Esophagus squamous epithelium (tissue), 5 donors: ENCODE measurements around the gene CADPS. TPM values are rescaled to one million over a fixed set of nuclear protein-coding genes. Genes with fewer than 3 reads are reported as not detected.
A peak's percentile ranks its signal among the peaks of the same experiment; 100 is the strongest.

ENCODE experiments used
- DNase-seq: peaks from one replicate; lab custom pipeline; 2025; lab: John Stamatoyannopoulos, UW
- H3K27ac ChIP-seq, 4 donors: fragments of 200-600 bp; sonication (generic); one replicate each; pipeline ENCODE4 v1.5.1; 2016 to 2019; ENCODE audit warnings: mild to moderate bottlenecking in 1 of 4
- H3K27me3 ChIP-seq, 4 donors: fragments of 200-600 bp; sonication (generic); 1 replicate in 3 of 4; 2 replicates in 1 of 4; pipeline versions ENCODE4 v1.5.1 to v1.6.0; 2017 to 2021; ENCODE audit warnings: antibody characterized with exemption in 1 of 4
- H3K36me3 ChIP-seq, 3 donors: fragments of 200-600 bp; sonication (generic); one replicate each; pipeline ENCODE4 v1.5.1; 2016 to 2019
- H3K4me1 ChIP-seq, 3 donors: fragments of 200-600 bp; sonication (generic); one replicate each; pipeline ENCODE4 v1.5.1; 2017 to 2019
- H3K4me3 ChIP-seq, 4 donors: fragments of 200-600 bp; sonication (generic); 1 replicate in 3 of 4; 2 replicates in 1 of 4; pipeline ENCODE4 v1.5.1; 2016 to 2019; ENCODE audit warnings: mild to moderate bottlenecking in 2 of 4, moderate library complexity in 1 of 4
- H3K9me3 ChIP-seq, 3 donors: fragments of 200-600 bp; sonication (generic); one replicate each; pipeline ENCODE4 v1.5.1; 2016 to 2019
- POLR2A ChIP-seq, 4 donors: fragments of 450-650 bp; IDR thresholded peaks; one replicate each; pipeline ENCODE4 v1.6.1; 2017; ENCODE audit warnings: antibody characterized with exemption in 4 of 4, mild to moderate bottlenecking in 4 of 4, moderate library complexity in 3 of 4
- WGBS, 2 donors: methylation state at CpG; one replicate each; pipeline ENCODE4 v1.1.5; 2018; 5-methylcytosine and 5-hydroxymethylcytosine counted together
- intact Hi-C: fragments of 100-400 bp; cut with DNase I; formaldehyde crosslinking; loops from one replicate; pipeline ENCODE4 v1.15.0; 2022
- total RNA-seq, 4 donors: library from RNA; depleted of rRNA; stranded (reverse); fragments of >200 nt; gene quantifications; one replicate each; pipeline ENCODE4 v1.1.0, GENCODE V29; 2016
- TF ChIP-seq, protein P1 (sequence below), 6 experiments: fragments of 450-650 bp in 4 of 6; fragments of 200-600 bp in 2 of 6; sonication (generic) in 2 of 6; IDR thresholded peaks; one replicate each; pipeline ENCODE4 v1.5.1; 2016 to 2019; ENCODE audit warnings: antibody characterized with exemption in 6 of 6, mild to moderate bottlenecking in 4 of 6, moderate library complexity in 4 of 6
- donor health status: DM: yes; HTN: yes; CAD: no.

Gene CADPS
- total RNA-seq, 4 donors from 2014 or later: 0.09 to 4.8 TPM; not detected in 2

DNA sequence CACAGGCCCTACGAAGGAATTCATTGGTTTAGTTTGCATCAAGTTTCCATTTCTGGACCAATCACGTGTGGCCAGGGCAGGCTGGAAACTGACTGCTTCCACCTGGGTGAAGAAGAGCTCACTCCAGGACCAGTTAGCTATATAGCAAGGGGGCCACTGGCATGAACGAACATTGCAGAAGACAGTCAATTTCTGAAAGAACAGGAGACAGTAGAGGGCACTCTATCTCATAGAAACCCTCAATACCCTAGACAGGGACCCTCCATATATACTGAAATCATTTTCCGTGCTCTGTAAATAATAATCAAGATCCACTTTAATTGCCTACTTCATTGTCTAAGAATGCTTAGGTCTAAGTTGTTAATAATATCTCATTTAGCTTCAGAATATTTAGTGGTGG, 215.6 kb downstream of the CADPS start:
- no peaks in the 10 kb centered on the region for H3K4me1 ChIP-seq
- H3K27ac ChIP-seq: no peak overlapping the region
- intact Hi-C loops: no loop called here
- no peak for DNase-seq
- H3K9me3 ChIP-seq: no peaks in the 10 kb centered on the region
- no peaks in the 10 kb centered on the region for H3K27me3 ChIP-seq
- no peak overlapping the region for H3K4me3 ChIP-seq
- H3K36me3 ChIP-seq: no peaks in the 10 kb centered on the region
- no peak for TF ChIP-seq POLR2A (IDR thresholded peaks at IDR 0.05)
- TF ChIP-seq, protein P1, sequence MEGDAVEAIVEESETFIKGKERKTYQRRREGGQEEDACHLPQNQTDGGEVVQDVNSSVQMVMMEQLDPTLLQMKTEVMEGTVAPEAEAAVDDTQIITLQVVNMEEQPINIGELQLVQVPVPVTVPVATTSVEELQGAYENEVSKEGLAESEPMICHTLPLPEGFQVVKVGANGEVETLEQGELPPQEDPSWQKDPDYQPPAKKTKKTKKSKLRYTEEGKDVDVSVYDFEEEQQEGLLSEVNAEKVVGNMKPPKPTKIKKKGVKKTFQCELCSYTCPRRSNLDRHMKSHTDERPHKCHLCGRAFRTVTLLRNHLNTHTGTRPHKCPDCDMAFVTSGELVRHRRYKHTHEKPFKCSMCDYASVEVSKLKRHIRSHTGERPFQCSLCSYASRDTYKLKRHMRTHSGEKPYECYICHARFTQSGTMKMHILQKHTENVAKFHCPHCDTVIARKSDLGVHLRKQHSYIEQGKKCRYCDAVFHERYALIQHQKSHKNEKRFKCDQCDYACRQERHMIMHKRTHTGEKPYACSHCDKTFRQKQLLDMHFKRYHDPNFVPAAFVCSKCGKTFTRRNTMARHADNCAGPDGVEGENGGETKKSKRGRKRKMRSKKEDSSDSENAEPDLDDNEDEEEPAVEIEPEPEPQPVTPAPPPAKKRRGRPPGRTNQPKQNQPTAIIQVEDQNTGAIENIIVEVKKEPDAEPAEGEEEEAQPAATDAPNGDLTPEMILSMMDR (IDR thresholded peaks at IDR 0.05): no peak
- WGBS, 2 donors: 61 to 71% methylated on average over 3 to 4 of the region's 4 CpGs

DNA sequence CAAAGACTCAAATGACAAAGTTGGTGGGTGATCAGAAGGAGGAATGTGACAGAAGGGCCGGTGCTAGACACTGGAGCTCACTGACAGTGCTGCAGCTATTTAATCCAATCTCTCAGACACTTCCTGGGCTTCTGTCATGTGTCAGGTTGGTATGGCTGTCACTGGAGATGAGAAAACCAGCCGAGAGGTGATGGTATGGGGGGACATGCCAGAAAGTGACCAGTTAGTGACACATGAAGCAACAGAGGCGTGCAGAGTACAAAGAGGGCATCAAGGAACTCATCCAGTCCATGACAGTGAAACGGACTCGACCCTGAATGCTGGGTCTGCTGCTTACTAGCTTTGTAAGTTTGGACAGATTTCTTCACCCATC, 219.5 kb downstream of the CADPS start:
- no peaks in the 10 kb centered on the region for H3K36me3 ChIP-seq
- 33 to 35% methylated on average over 5 of the region's 5 CpGs for WGBS, 2 donors
- H3K27me3 ChIP-seq: no peaks in the 10 kb centered on the region
- TF ChIP-seq, protein P1 (IDR thresholded peaks at IDR 0.05): no peak
- TF ChIP-seq POLR2A (IDR thresholded peaks at IDR 0.05): no peak
- DNase-seq: no peak
- no peaks in the 10 kb centered on the region for H3K9me3 ChIP-seq
- no peak overlapping the region for H3K4me3 ChIP-seq
- H3K27ac ChIP-seq: no peak overlapping the region
- intact Hi-C loops: no loop called here
- no peaks in the 10 kb centered on the region for H3K4me1 ChIP-seq

- no peaks in the 10 kb centered on the region for H3K9me3 ChIP-seq
- no peaks in the 10 kb centered on the region for H3K4me1 ChIP-seq
- H3K4me3 ChIP-seq: no peak overlapping the region
- no peaks in the 10 kb centered on the region for H3K36me3 ChIP-seq
- intact Hi-C loops: no loop called here
- H3K27ac ChIP-seq: no peak overlapping the region
- 30 to 32% methylated on average over 2 of the region's 2 CpGs for WGBS, 2 donors
- H3K27me3 ChIP-seq: no peaks in the 10 kb centered on the region
- no peak for DNase-seq
- no peak for TF ChIP-seq POLR2A (IDR thresholded peaks at IDR 0.05)
- TF ChIP-seq, protein P1 (IDR thresholded peaks at IDR 0.05): no peak
Observed at GRCh38 chr3:62655056-62655690, 220.0 kb downstream of the CADPS start.

DNA sequence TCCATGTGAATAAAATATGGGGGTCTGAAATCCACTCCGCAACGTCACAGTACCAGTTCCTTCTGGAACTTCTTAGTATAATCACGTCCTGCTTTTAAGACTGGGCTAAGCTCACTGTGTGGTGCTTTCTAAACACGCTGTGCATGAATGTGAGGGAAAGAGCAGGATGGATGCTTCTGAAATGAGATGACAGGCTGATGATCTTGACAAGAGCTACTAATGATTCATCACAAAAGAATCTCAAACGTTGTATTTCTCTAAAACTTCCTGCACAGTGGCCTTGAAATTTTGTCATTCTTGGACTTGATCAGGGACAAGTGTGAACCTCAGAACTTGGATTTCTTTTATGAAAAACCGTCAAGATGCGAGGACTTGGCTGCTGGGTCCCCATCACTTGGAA, 221.4 kb downstream of the CADPS start:
- Histone ChIP-seq H3K4me1 (no peaks in the 10 kb centered on the region), H3K4me3 (no peak overlapping the region), H3K9me3 (no peaks in the 10 kb centered on the region), H3K27ac (peak overlapping the region in 1 of 4 donors; percentile 21), H3K27me3 (no peaks in the 10 kb centered on the region), H3K36me3 (no peaks in the 10 kb centered on the region)
- no peak for DNase-seq
- no peak for TF ChIP-seq POLR2A (IDR thresholded peaks at IDR 0.05)
- TF ChIP-seq, protein P1 (IDR thresholded peaks at IDR 0.05): no peak
- intact Hi-C loops: no loop called here
- WGBS, 2 donors: 50 to 59% methylated on average over 7 of the region's 7 CpGs

DNA sequence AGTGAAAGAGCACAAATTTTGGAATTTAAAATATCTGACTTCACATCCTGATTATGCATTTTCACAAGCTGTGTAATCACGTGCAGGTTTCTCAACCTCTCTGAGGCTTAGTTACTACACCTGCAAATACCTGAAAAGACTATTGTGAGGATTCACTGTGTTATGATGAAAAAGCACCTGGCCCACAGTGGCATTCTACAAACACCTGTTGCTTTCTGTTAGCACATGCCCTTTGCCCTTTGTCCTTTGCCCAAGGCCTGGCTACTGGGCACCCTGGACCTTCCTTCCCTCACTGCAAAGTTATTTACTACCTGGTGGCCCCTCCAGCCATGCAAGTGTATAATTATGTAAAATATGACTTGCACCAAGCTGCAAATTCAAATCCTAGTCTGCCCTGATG, 227.5 kb downstream of the CADPS start:
- H3K27me3 ChIP-seq: no peaks in the 10 kb centered on the region
- intact Hi-C loops: no loop called here
- 65 to 76% methylated on average over 1 of the region's 1 CpG for WGBS, 2 donors
- no peaks in the 10 kb centered on the region for H3K4me1 ChIP-seq
- H3K9me3 ChIP-seq: no peaks in the 10 kb centered on the region
- DNase-seq: no peak
- H3K27ac ChIP-seq: no peak overlapping the region
- no peaks in the 10 kb centered on the region for H3K36me3 ChIP-seq
- TF ChIP-seq, protein P1 (IDR thresholded peaks at IDR 0.05): no peak
- no peak for TF ChIP-seq POLR2A (IDR thresholded peaks at IDR 0.05)
- H3K4me3 ChIP-seq: no peak overlapping the region
